H9 (cell line): ENCODE measurements around the gene PRUNE1. TPM values are rescaled to one million over a fixed set of nuclear protein-coding genes. Genes with fewer than 3 reads are reported as not detected.
A peak's percentile ranks its signal among the peaks of the same experiment; 100 is the strongest.

Experiments used
- DNase-seq: peaks from one replicate; pipeline ENCODE4 v3.0.0-alpha.2; 2017
- H2AFZ ChIP-seq: one replicate; pipeline ENCODE4 v1.6.1; 2013; ENCODE audit warnings: mild to moderate bottlenecking, low read length, control low read depth, moderate library complexity
- H2AK5ac ChIP-seq: 2 replicates; pipeline ENCODE4 v1.6.1; 2013; ENCODE audit warnings: low read length, control low read depth, mixed read lengths; ENCODE audit not compliant: insufficient read length
- H2BK120ac ChIP-seq: one replicate; pipeline ENCODE4 v1.6.1; 2013; ENCODE audit warnings: low read depth, mild to moderate bottlenecking, low read length, control low read depth, inconsistent platforms; ENCODE audit not compliant: poor library complexity, severe bottlenecking
- H2BK12ac ChIP-seq: 2 replicates; pipeline ENCODE4 v1.6.1; 2013; ENCODE audit warnings: low read length, control low read depth, mixed read lengths, low read depth; ENCODE audit not compliant: insufficient read length
- H2BK15ac ChIP-seq: 2 replicates; pipeline ENCODE4 v1.6.1; 2013; ENCODE audit warnings: low read depth, low read length, control low read depth
- H2BK20ac ChIP-seq: one replicate; pipeline ENCODE4 v1.6.1; 2013; ENCODE audit warnings: low read depth, mild to moderate bottlenecking, low read length, control low read depth, inconsistent platforms; ENCODE audit not compliant: poor library complexity, severe bottlenecking
- H2BK5ac ChIP-seq: 2 replicates; pipeline ENCODE4 v1.6.1; 2013; ENCODE audit warnings: low read length, control low read depth, mixed read lengths; ENCODE audit not compliant: insufficient read length
- H3K14ac ChIP-seq: 2 replicates; pipeline ENCODE4 v1.6.1; 2013; ENCODE audit warnings: low read length, control low read depth; ENCODE audit not compliant: insufficient read depth
- H3K18ac ChIP-seq: 2 replicates; pipeline ENCODE4 v1.6.1; 2013; ENCODE audit warnings: low read depth, mild to moderate bottlenecking, mixed read lengths, low read length, control low read depth; ENCODE audit not compliant: insufficient read length
- H3K23ac ChIP-seq: 2 replicates; pipeline ENCODE4 v1.6.1; 2013; ENCODE audit warnings: low read length, control low read depth, mixed read lengths, low read depth; ENCODE audit not compliant: insufficient read length
- H3K23me2 ChIP-seq: 2 replicates; pipeline ENCODE4 v1.6.1; 2013; ENCODE audit warnings: low read depth, mild to moderate bottlenecking, mixed read lengths, low read length, control low read depth; ENCODE audit not compliant: insufficient read length, poor library complexity, severe bottlenecking
- H3K27ac ChIP-seq: 2 replicates; pipeline ENCODE4 v1.5.1; 2013; ENCODE audit warnings: low read length, control low read depth, mixed read lengths, low read depth; ENCODE audit not compliant: insufficient read length
- H3K27me3 ChIP-seq: 2 replicates; pipeline ENCODE4 v1.6.1; 2013; ENCODE audit warnings: low read length, control low read depth, inconsistent platforms; ENCODE audit not compliant: insufficient read depth
- H3K4ac ChIP-seq: 2 replicates; pipeline ENCODE4 v1.6.1; 2013; ENCODE audit warnings: low read depth, mild to moderate bottlenecking, control low read depth, inconsistent platforms, low read length, moderate library complexity
- H3K4me1 ChIP-seq: 2 replicates; pipeline ENCODE4 v1.6.1; 2013; ENCODE audit warnings: low read length, control low read depth, inconsistent platforms; ENCODE audit not compliant: insufficient read depth
- H3K4me2 ChIP-seq: 2 replicates; pipeline ENCODE4 v1.6.1; 2013; ENCODE audit warnings: low read length, control low read depth, mixed read lengths; ENCODE audit not compliant: insufficient read length, insufficient read depth
- H3K56ac ChIP-seq: 2 replicates; pipeline ENCODE4 v1.6.1; 2013; ENCODE audit warnings: low read depth, mild to moderate bottlenecking, mixed read lengths, low read length, control low read depth; ENCODE audit not compliant: insufficient read length
- H3K79me1 ChIP-seq: 2 replicates; pipeline ENCODE4 v1.6.1; 2013; ENCODE audit warnings: low read depth, mild to moderate bottlenecking, moderate library complexity, low read length, control low read depth, inconsistent platforms; ENCODE audit not compliant: insufficient read depth, poor library complexity, severe bottlenecking
- H3K79me2 ChIP-seq: 2 replicates; pipeline ENCODE4 v1.6.1; 2013; ENCODE audit warnings: low read length, control low read depth, inconsistent platforms; ENCODE audit not compliant: insufficient read depth
- H3K9ac ChIP-seq: 2 replicates; pipeline ENCODE4 v1.6.1; 2013; ENCODE audit warnings: low read length, control low read depth, mixed read lengths; ENCODE audit not compliant: insufficient read length; ENCODE audit errors: extremely low read depth
- H3K9me3 ChIP-seq: one replicate; pipeline ENCODE4 v1.6.1; 2013; ENCODE audit warnings: low read depth, low read length, inconsistent platforms; ENCODE audit not compliant: control insufficient read depth
- H3T11ph ChIP-seq: one replicate; pipeline ENCODE4 v1.6.1; 2013; ENCODE audit warnings: mild to moderate bottlenecking, low read length, control low read depth, inconsistent platforms
- H4K20me1 ChIP-seq: one replicate; pipeline ENCODE4 v1.6.1; 2013; ENCODE audit not compliant: control insufficient read depth, insufficient read length, insufficient read depth
- H4K5ac ChIP-seq: 2 replicates; pipeline ENCODE4 v1.6.1; 2013; ENCODE audit warnings: low read depth, mild to moderate bottlenecking, mixed read lengths, low read length, control low read depth; ENCODE audit not compliant: insufficient read length
- H4K8ac ChIP-seq: replicated peaks from 2 replicates; pipeline ENCODE4 v1.6.1; 2013; ENCODE audit warnings: low read length, control low read depth, mixed read lengths, low read depth; ENCODE audit not compliant: insufficient read length
- H4K91ac ChIP-seq: 2 replicates; pipeline ENCODE4 v1.6.1; 2013; ENCODE audit warnings: low read depth, mild to moderate bottlenecking, moderate library complexity, mixed read lengths, low read length, control low read depth; ENCODE audit not compliant: insufficient read length
- H3K27ac Mint-ChIP-seq, 3 experiments: 2 replicates in 2 of 3; 3 replicates in 1 of 3; pipeline ENCODE4 v1.8.0; 2020 to 2021; ENCODE audit warnings: mixed read lengths in 3 of 3, mild to moderate bottlenecking in 1 of 3, moderate library complexity in 1 of 3
- H3K27me3 Mint-ChIP-seq: 2 replicates; pipeline ENCODE4 v1.8.0; 2021; ENCODE audit warnings: low read depth, mild to moderate bottlenecking, moderate library complexity, mixed read lengths
- H3K36me3 Mint-ChIP-seq, 3 experiments: 2 replicates in 2 of 3; 3 replicates in 1 of 3; pipeline ENCODE4 v1.8.0; 2020 to 2021; ENCODE audit warnings: low read depth in 3 of 3, mixed read lengths in 3 of 3; ENCODE audit not compliant: insufficient read depth in 1 of 3
- H3K4me1 Mint-ChIP-seq, 2 experiments: 2 replicates each; pipeline ENCODE4 v1.8.0; 2020; ENCODE audit warnings: mixed read lengths in 2 of 2
- H3K4me3 Mint-ChIP-seq, 2 experiments: 2 replicates in 1 of 2; 3 replicates in 1 of 2; pipeline ENCODE4 v1.8.0; 2020 to 2021; ENCODE audit warnings: mild to moderate bottlenecking in 2 of 2, mixed read lengths in 2 of 2, moderate library complexity in 1 of 2
- H3K9me3 Mint-ChIP-seq, 2 experiments: 2 replicates in 1 of 2; 3 replicates in 1 of 2; pipeline ENCODE4 v1.8.0; 2020; ENCODE audit warnings: mild to moderate bottlenecking in 2 of 2, mixed read lengths in 2 of 2, moderate library complexity in 1 of 2
- CTCF ChIP-seq: fragments of 200-600 bp; sonication (generic); conservative IDR thresholded peaks from 3 replicates; pipeline ENCODE4 v1.8.0; 2021; ENCODE audit warnings: antibody characterized with exemption, mild to moderate bottlenecking
- WGBS: extraction: QIAGEN DNeasy Blood & Tissue Kit; methylation state at CpG from one replicate; pipeline ENCODE4 v1.1.7; 2013; ENCODE audit warnings: missing lambda C conversion rate, low lambda C conversion rate, mixed read lengths; ENCODE audit not compliant: insufficient read length; ENCODE audit errors: extremely low coverage; 5-methylcytosine and 5-hydroxymethylcytosine counted together
- total RNA-seq: library from RNA; stranded (reverse); gene quantifications from 2 replicates; pipeline ENCODE4 v1.2.1, GENCODE V29; 2021

PRUNE1 gene
- total RNA-seq, 1 experiment from 2014 or later = 22.3 TPM

GRCh38 chr1:150976401-150976821 lies 31.8 kb upstream of the PRUNE1 start:
- Mint-ChIP-seq H3K27me3 (no peaks in the 10 kb centered on the region), H3K4me3 (peak overlapping the region; percentile 78 to 84), H3K36me3 (peaks cover 2 to 4% (median 2%) of the 10 kb centered on the region in 3 experiments; a peak in 2 of 7 replicates), H3K9me3 (no peaks in the 10 kb centered on the region), H3K27ac (peak overlapping the region in 2 of 3 experiments; percentile 13 to 59; a peak in 4 of 7 replicates), H3K4me1 (peaks cover 57 to 58% of the 10 kb centered on the region in 2 experiments)
- DNase-seq = no peak
- H3K56ac ChIP-seq = no peak overlapping the region
- no peak overlapping the region for H2AK5ac ChIP-seq
- no CpG with 5 or more reads among the region's 9 CpGs for WGBS
- no peak overlapping the region for H2BK20ac ChIP-seq
- no peak overlapping the region for H3K9ac ChIP-seq
- no peaks in the 10 kb centered on the region for H4K20me1 ChIP-seq
- no peak overlapping the region for H2BK5ac ChIP-seq
- H3T11ph ChIP-seq = no peak overlapping the region
- no peaks in the 10 kb centered on the region for H3K27me3 ChIP-seq
- H3K4me1 ChIP-seq = peaks cover 20% of the 10 kb centered on the region
- H3K27ac ChIP-seq = no peak overlapping the region
- H3K23me2 ChIP-seq = peaks cover 12% of the 10 kb centered on the region
- H3K18ac ChIP-seq = no peak overlapping the region
- H2BK15ac ChIP-seq = no peak overlapping the region
- H4K91ac ChIP-seq = no peak overlapping the region
- TF ChIP-seq CTCF = no peak
- no peak overlapping the region for H4K8ac ChIP-seq
- H2AFZ ChIP-seq = no peak overlapping the region
- H3K79me2 ChIP-seq = peaks cover 20% of the 10 kb centered on the region; the same call in 1 of the 2 replicates
- no peak overlapping the region for H3K23ac ChIP-seq
- no peaks in the 10 kb centered on the region for H3K79me1 ChIP-seq
- no peaks in the 10 kb centered on the region for H3K9me3 ChIP-seq
- no peak overlapping the region for H4K5ac ChIP-seq
- H3K4me2 ChIP-seq = no peak overlapping the region
- H3K4ac ChIP-seq = no peak overlapping the region
- no peak overlapping the region for H2BK12ac ChIP-seq
- no peak overlapping the region for H2BK120ac ChIP-seq
- H3K14ac ChIP-seq = 0 out of 2 replicates have a peak overlapping the region, but pooled peaks have one; percentile 52
